HG03135 (cell line): ENCODE measurements around the gene CD300LD.
"Not testable (repeated sequence)": the region's sequence is repeated elsewhere in the genome, so short reads cannot be mapped to it uniquely, and the experiment has no call there.

ENCODE experiments used
- ATAC-seq: cut with Tn5 transposase; IDR thresholded peaks from one replicate; pipeline ENCODE4 v1.9.1; 2021; ENCODE audit warnings: mild to moderate bottlenecking, moderate library complexity; ENCODE audit not compliant: unreplicated experiment

CD300LD gene

GRCh38 chr17:74592087-74592990 is at the start of gene CD300LD:
CD300LD (minus strand) TSS chr17:74592283; CDS start chr17:74592202, 81 bp downstream.
- ATAC-seq = no peak

DNA sequence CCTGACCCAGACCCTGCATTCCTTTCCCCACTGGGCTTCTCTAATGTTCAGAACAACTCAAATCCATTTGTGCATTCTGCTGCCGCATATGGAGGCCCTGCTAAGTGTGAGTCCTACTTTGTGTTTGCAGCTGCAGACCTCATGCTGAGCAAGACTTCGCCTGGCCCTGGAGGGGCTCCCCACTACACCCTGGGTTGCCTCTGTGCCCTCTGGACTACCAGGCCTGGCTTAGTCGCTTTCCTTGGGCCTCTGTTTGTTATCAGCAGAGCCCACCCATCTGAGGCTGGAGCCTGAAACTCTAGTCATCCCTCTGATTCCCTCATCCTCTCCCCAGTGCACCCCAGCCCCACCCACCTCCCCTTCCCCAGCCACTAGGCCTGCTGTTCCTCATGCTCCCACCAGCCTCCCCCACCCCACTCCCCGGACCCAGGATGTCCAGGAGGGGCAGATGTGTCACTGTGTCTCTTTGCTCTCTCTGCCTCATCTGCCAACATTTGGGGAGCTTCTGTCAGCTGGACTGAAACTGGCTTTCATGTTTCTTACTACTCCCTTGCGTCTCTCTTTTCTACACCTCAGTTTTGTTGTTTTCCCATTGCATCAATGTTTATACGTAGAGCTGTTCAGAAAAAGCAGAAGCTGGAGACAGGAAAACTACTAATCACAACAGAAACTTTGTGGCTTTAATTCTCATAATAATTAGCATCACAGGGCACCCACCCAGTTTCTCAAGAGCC is 49.3 kb upstream of the CD300LD start:
- ATAC-seq = no peak

DNA sequence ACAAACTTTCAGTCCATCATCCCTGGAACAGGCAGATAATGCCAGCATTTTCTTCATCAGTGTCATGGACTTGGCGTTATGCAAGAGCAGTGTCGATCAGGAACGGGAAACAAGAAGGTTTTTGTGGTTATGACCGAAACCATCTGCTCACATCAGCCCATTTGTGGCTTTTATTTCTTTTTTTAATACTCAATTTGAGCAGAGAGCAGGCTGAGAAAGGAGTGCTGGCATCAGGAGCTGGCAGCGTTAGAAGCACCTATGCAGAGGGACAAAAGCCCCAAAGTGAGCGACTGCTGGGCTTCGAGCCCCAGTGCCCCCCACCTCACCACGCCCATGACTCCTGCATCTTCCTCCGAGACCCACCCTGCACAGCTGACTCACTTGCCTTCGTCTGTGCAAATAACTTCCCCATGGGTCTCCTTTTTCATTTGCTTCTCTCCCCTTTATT is 47.6 kb upstream of the CD300LD start:
- ATAC-seq = no peak

DNA sequence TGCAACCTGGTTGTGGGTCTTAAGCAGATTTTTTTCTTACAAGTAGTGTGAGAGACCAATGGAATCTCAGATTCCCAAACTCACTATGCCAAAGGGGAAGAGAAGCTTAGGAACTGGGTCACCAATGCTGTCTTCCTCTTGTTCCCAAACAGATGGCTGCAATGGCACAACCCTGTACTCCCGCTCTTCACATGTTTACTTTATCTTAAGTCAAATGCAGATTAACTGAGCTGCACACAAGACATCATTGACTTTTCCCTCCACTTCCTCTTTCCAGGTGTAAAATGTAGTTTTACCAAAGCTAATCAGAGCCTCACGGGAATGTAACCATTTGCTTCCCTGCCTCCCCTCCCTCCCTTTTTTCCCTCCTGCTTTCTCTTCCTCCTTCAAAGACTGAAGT is 45.8 kb upstream of the CD300LD start:
- ATAC-seq = no peak

- ATAC-seq = no peak
Measured at GRCh38 chr17:74637265-74637664, 45.2 kb upstream of the CD300LD start.

DNA sequence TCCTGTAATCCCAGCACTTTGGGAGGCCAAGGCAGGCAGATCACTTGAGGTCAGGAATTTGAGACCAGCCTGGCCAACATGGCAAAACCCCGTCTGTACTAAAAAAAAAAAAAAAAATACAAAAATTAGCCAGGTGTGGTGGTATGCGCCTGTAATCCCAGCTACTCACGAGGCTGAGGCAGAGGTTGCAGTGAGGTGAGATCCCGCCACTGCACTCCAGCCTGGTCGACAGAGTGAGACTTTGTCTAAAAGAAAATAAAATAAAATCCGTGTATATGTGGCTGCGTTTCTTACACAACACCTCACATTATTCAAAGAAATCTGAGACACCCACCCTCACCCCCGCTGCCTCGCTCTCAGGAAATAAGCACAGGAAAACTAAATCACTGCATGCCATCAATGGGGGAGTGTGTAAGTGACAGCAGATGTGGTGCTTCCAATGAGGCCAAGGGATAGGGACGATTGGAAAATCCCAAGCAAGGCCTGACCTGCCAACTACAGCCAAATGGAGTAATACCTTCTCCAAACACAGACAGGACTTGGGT is 44.5 kb upstream of the CD300LD start:
- ATAC-seq = not testable (repeated sequence)

DNA sequence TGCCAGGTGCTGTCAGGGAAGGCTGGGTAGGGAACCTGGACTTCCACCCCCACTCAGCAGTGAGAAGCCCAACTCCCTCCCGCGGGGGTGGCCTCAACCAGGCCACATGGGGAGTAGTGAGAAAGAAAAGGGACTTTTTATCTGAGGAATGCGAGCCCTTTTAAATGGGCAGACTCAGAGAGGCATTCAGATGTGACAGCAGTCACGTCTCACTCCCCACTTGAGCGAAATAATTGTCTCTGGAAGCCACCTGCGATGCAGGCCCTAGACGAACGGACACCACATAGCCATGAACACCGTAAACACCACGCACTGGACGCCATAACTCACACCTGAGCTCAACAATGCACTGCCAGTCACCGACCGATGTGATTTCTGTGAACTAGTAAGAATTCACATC is 43.3 kb upstream of the CD300LD start:
- ATAC-seq = no peak

DNA sequence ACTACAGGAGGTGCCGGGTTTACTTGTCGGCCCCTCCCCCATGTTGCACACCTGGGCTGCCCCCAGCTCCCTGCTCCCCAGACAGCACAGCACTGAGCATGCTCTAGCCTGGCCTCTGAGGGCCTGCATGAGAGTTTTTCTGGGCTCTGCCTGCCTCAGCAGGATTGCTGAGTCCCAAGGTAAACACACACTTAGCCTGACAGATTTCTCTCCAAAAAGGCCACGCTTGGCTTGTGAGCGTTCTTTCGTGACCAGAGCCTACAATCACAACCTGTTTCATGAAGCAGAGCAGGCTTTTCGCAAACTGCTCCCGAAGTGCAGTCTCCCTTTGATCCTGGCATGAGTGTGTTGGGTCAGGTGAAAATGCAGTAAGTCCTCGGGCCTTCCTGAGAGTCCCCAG is 41.2 kb upstream of the CD300LD start:
- no peak for ATAC-seq

DNA sequence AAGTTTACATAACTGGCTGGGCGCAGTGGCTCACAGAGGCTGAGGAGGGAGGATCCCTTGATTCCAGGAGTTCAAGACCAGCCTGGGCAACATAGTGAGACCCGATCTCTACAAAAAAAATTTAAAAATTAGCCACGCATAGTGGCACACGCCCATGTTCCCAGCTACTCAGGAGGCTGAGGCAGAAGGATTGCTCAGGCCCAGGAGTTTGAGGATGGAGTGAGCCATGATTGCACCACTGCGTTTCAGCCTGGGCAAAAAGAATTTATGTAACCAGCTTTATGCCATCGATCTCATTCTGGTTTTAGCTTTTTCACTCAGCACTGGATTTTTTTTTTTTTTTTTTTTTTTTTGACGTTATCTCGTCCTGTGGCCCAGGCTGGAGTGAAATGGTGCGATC is 40.5 kb upstream of the CD300LD start:
- no peak for ATAC-seq

DNA sequence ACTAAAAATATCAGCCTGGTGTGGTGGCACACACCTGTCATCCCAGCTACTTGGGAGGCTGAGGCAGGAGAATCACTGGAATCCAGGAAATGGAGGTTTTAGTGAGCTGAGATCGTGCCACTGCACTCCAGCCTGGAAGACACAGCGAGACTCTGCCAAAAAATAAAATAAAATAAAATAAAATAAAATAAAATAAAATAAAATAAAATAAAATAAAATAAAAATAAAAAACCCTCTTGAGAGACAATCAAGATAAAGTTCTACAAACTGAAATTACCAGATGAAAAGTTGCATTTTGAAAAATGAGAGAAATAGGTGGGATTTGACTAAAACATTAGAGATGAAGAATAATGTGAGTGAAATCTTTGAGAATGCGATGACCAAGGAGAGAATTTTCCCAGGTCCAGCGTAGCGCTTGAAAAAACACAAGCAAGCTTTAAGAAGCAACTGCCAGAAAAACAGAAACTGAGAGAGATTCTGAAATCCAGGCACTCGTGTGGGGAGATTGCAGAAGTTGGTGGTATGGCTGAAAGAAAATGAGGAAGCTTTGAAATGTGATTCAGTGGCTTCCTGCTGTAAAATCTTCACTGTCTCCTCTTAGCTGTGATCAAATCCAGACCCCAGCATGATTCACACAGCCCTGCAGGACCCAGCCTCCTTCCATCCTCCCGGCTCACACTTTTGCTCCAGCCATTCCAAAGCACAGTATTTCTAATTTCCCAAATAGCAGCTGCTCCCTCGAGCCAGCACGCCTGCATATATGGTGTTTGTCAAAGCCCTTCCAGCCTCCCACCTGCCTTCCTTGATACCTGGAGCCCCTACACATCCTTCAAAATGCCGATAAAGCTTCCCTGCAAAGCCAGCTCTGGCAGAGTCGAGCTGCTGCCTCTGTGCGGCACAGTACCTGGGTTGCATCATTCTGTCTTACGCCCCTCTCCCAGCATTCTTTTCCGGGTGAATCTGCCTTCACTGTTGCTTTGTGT is 39.7 kb upstream of the CD300LD start:
- no peak for ATAC-seq

DNA sequence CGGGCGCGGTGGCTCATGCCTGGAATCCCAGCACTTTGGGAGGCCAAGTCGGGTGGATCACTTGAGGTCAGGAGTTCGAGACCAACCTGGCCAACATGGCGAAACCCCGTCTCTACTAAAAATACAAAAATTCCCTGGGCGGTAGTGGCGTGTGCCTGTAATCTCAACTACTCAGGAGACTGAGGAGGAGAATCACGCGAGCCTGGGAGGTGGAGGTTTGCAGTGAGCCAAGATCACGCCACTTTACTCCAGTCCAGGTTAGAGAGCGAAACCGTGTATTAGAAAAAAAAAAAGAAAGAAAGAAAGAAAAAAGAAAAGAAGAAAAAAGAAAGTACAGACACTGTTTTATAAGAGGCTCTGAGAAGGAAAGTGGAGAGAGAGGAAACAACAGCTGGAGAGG is 38.2 kb upstream of the CD300LD start:
- not testable (repeated sequence) for ATAC-seq

- no peak for ATAC-seq
Measured at GRCh38 chr17:74625661-74626060, 33.6 kb upstream of the CD300LD start.

GRCh38 chr17:74624131-74624530 is 32.0 kb upstream of the CD300LD start:
- no peak for ATAC-seq

DNA sequence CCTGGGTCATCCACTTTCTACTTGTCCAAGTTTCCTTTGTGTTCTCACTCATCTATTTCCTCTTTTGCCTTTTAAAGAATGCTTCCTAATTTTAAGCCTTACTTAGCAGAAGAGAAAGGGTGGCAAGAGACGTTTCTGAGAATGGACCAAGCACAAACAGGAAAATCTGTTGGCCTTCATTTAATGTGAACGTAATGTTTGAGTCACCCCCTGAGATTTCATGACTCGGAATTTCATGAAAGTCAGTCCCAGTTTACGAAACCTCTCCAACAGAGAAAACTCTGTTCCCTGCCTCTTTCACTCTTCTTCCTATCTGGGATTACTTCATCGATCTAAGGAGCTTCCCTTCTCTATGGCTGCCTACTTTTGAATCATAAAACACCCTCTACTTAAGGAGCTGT is 31.6 kb upstream of the CD300LD start, which contains the start of gene CD300E:
CD300E (minus strand) TSS at position 46 of the 401 bp plus-strand sequence. CDS start 117 bp downstream, outside the sequence.
- no peak for ATAC-seq

DNA sequence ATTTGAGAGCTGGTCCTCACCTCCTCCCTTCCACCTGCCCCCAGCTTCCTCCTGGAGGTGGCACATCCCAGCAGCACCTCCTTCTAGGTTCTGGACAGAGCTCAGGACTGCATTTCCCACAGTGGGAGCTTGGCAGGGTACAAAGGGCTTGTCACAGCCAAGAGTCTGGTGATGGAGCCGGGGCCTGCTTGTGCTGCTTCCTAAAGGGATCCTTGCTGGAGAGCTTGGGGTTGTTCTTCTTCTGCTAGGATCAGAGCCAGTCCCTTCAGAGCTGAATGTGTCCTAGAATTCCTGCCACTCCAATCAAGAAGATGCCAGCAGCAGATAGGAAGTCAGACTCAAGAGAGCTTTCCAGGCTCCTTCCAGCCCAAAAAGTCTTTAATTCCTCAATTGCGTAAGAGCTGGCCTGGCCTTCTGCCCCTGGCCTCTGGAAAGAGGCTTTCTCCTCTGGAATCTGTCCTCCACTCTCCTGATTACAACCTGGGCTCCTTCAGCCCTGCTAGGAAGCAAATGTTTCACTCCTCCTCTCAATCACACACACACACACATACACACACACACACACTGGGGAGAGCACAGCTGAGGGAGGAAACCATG is 27.1 kb upstream of the CD300LD start:
- no peak for ATAC-seq

- ATAC-seq = no peak
Measured at GRCh38 chr17:74618451-74618850, 26.4 kb upstream of the CD300LD start.

- no peak for ATAC-seq
Measured at GRCh38 chr17:74616696-74617095, 24.6 kb upstream of the CD300LD start.

DNA sequence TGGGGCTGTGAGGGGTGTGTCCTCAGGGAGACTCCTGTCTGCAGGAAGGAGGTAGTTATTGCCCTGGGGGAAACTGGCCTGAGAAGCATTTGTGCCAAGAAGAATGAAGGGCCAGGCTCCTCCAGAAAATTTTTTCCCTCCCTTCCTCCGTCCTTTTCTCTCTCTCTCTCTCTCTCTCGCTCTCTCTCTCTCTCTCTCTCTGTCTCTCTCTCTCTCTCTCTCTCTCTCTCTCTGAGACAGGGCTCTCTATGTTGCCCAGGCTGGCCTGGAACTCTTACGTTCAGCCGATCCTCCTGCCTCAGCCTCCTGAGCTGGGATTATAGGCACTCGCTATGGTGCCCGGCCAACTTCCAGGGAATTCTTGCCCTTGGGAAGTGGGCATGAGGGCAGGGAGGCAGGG is 20.0 kb upstream of the CD300LD start:
- ATAC-seq = no peak

GRCh38 chr17:74610108-74610507 is 18.0 kb upstream of the CD300LD start:
- ATAC-seq = no peak

GRCh38 chr17:74608511-74608910 is 16.4 kb upstream of the CD300LD start:
- ATAC-seq = no peak
